ENCODE results near the gene SASH1. TPM values are rescaled to one million over a fixed set of nuclear protein-coding genes. Genes with fewer than 3 reads are reported as not detected.

Gene SASH1
- total and polyA plus RNA-seq, 9 of the 15 experiments (the other 6 are each of a cell fraction or from before 2014, with no cell fraction given), result 0.35 to 3.5 (median 1.6) TPM

- TF ChIP-seq HES1 (IDR thresholded peaks at IDR 0.05; ENCODE audit: low read depth) (no peak), ZSCAN32 (CRISPR knock-in tag; IDR thresholded peaks at IDR 0.05) (no peak), SFPQ (IDR thresholded peaks at IDR 0.05; ENCODE audit: low read depth, low read length) (no peak), EZH2 (IDR thresholded peaks at IDR 0.05; ENCODE audit: borderline replicate concordance, low read depth, low read length) (no peak), PREB (CRISPR knock-in tag; IDR thresholded peaks at IDR 0.05) (no peak), HNRNPH1 (optimal IDR thresholded peaks at IDR 0.05; ENCODE audit: low read depth, low read length) (no peak), GTF2E2 (tag; IDR thresholded peaks at IDR 0.05) (no peak)
Measured at GRCh38 chr6:148398244-148398643, 55.6 kb downstream of the SASH1 start (continued).

- H3K9me1 ChIP-seq (ENCODE audit: control insufficient read depth, insufficient read depth, low read length), result no peaks in the 10 kb centered on the region
- intact Hi-C loops (cut with micrococcal nuclease), result no loop called here
- no peak for FAIRE-seq
- CTCF ChIA-PET (ENCODE audit: low intra/inter-chr PET ratio), result no interaction called here
- H2AFZ ChIP-seq (ENCODE audit: low read depth, low read length), result no peak overlapping the region
- no peaks in the 10 kb centered on the region for H3K79me2 ChIP-seq (ENCODE audit: control insufficient read depth, insufficient read depth, low read length)
- no peak overlapping the region for H3K4me3 ChIP-seq
- TF ChIP-seq ZNF707 (CRISPR knock-in tag; conservative IDR thresholded peaks at IDR 0.05) (no peak), CC2D1A (IDR thresholded peaks at IDR 0.05) (no peak), PTBP1 (IDR thresholded peaks at IDR 0.05; ENCODE audit: low read depth, low read length) (no peak)
- no peaks in the 10 kb centered on the region for H3K9me3 ChIP-seq (replicated peaks; ENCODE audit: control insufficient read depth, insufficient read depth, low read depth, low read length)
- no peak overlapping the region for H3K9ac ChIP-seq (ENCODE audit: insufficient read depth in 1 of 2, low read depth in 2 of 2, low read length in 2 of 2)
- no peak overlapping the region for H3K4me2 ChIP-seq (ENCODE audit: insufficient read depth, low read length)
- H3K27me3 ChIP-seq (ENCODE audit: control insufficient read depth in 2 of 2, insufficient read depth in 2 of 2, low read length in 2 of 2), result peaks cover 10 to 22% of the 10 kb centered on the region in 2 experiments; a peak in 4 of 5 replicates
- H3K36me3 ChIP-seq (ENCODE audit: control insufficient read depth, insufficient read depth, low read length), result no peaks in the 10 kb centered on the region
- WGBS (ENCODE audit: insufficient coverage, low coverage, missing lambda C conversion rate), result 0% methylated on average over 1 of the region's 1 CpG
- H3K27ac ChIP-seq (ENCODE audit: extremely low read depth, low read depth, low read length), result no peak overlapping the region
- no peaks in the 10 kb centered on the region; the same call in 1 of the 2 replicates for H4K20me1 ChIP-seq (replicated peaks; ENCODE audit: control insufficient read depth, insufficient read depth, low read length)
- in situ Hi-C loops (cut with MboI), result no loop called here
- no peak for DNase-seq (ENCODE audit: extremely low read depth in 1 of 4, low spot score in 3 of 4)
- H3K4me1 ChIP-seq (replicated peaks in 1 of 2; ENCODE audit: control insufficient read depth in 2 of 2, insufficient read depth in 2 of 2, low read length in 2 of 2), result no peaks in the 10 kb centered on the region
- POLR2A ChIA-PET, result no interaction called here
- ATAC-seq, result no peak
- BruUV-seq (replicated peaks), result no TSS peak
Measured at GRCh38 chr6:148398678-148399077, 56.0 kb downstream of the SASH1 start.
